ENCODE measurements around the gene ADCK2. TPM values are rescaled to one million over a fixed set of nuclear protein-coding genes. Genes with fewer than 3 reads are reported as not detected.

Gene ADCK2
- total RNA-seq, 1 donor from 2014 or later = 26.9 TPM

DNA sequence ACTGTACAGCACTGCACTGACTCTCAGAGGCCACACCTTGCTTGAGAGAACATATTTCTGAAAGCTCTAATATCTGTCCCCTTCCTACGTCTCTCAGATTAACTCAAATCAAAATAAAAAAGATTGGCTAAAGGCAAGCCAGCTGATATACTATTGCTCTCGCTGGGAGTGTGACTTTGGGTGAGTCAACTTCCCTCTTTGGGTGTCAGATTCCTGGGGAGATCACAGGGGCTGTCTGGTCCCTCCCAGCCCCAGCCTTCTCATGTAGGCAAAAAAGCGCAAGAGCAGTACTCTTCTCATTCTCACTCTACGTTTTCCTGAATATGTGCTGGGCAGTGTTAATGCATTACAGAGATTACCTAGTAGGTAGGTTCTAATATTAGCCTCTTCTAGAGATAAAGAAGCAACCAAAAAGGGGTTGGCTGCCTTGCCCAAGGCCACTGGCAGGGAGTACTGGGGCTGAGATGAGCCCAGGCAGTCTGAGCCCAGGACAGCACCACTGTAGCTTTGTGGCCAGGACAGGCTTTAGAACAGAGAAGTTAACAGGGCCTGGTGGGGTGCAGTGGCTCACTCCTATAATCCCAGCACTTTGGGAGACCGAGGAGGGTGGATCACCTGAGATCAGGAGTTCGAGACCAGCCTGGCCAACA lies 23.1 kb upstream of the ADCK2 start:
- Mint-ChIP-seq H3K4me1 (ENCODE audit: low read depth) (peaks cover 37% of the 10 kb centered on the region), H3K36me3 (ENCODE audit: low read depth) (no peaks in the 10 kb centered on the region), H3K4me3 (ENCODE audit: unreplicated experiment) (no peak overlapping the region), H3K27me3 (ENCODE audit: low read depth) (no peaks in the 10 kb centered on the region), H3K9me3 (ENCODE audit: low read depth) (no peaks in the 10 kb centered on the region), H3K27ac (ENCODE audit: unreplicated experiment) (peak overlapping the region; percentile 27)
- TF ChIP-seq CTCF (IDR thresholded peaks at IDR 0.05) = no peak
- peak; percentile 39 for DNase-seq (ENCODE audit: low spot score)

GRCh38 chr7:140650367-140650766 lies 22.4 kb upstream of the ADCK2 start:
- Mint-ChIP-seq H3K4me3 (ENCODE audit: unreplicated experiment) (no peak overlapping the region), H3K9me3 (ENCODE audit: low read depth) (no peaks in the 10 kb centered on the region), H3K27ac (ENCODE audit: unreplicated experiment) (no peak overlapping the region), H3K36me3 (ENCODE audit: low read depth) (no peaks in the 10 kb centered on the region), H3K4me1 (ENCODE audit: low read depth) (peaks cover 37% of the 10 kb centered on the region), H3K27me3 (ENCODE audit: low read depth) (no peaks in the 10 kb centered on the region)
- TF ChIP-seq CTCF (IDR thresholded peaks at IDR 0.05) = no peak
- DNase-seq (ENCODE audit: low spot score) = peak; percentile 54

DNA sequence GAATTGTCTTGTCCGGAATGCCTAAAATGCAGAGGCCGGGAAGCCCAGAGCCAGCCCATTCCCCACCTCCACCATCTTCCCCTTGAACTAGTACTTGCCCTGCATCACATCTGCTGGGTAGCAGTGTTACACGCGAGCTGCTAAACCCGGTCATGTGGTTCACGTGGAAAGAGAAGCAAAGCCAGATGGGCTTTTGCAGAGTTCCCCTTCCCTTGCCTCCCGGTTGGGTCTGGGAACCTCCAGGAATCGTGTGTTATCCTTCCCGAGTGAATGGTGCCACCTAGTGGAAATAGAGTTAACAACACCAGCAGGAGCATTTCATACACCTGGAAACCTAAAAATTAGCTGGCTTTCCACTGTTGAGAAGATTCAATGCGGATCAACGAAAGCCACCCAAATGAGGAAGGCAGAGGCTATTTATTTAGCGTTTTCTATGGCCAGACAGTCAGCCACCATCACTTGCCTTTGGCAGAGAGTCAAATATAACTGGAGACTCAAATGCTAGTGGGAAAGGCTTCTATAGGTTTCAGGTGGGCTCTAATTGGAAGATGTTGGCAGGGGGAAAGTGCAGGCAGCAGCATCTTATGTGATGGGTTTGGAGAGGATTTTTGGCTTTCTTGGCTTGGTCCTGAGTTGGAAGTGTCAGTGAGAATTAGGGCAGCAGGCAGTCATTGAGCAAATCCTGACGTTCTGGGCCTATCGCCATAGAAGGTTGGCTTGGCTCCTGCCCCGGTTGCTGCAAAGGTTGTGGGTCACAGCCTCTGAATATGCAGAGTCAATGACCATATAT lies 19.2 kb upstream of the ADCK2 start:
- Mint-ChIP-seq H3K4me1 (ENCODE audit: low read depth) (peaks cover 46% of the 10 kb centered on the region), H3K9me3 (ENCODE audit: low read depth) (no peaks in the 10 kb centered on the region), H3K27ac (ENCODE audit: unreplicated experiment) (no peak overlapping the region), H3K36me3 (ENCODE audit: low read depth) (no peaks in the 10 kb centered on the region), H3K4me3 (ENCODE audit: unreplicated experiment) (no peak overlapping the region), H3K27me3 (ENCODE audit: low read depth) (no peaks in the 10 kb centered on the region)
- peak; percentile 39 for DNase-seq (ENCODE audit: low spot score)
- TF ChIP-seq CTCF (IDR thresholded peaks at IDR 0.05) = peak; percentile 96

- Mint-ChIP-seq H3K4me1 (ENCODE audit: low read depth) (peaks cover 46% of the 10 kb centered on the region), H3K9me3 (ENCODE audit: low read depth) (no peaks in the 10 kb centered on the region)
These were observed 18.7 kb upstream of the ADCK2 start for GRCh38 chr7:140654109-140654387.

GRCh38 chr7:140654661-140655060 lies 18.1 kb upstream of the ADCK2 start:
- Mint-ChIP-seq H3K9me3 (ENCODE audit: low read depth) (no peaks in the 10 kb centered on the region), H3K27ac (ENCODE audit: unreplicated experiment) (no peak overlapping the region), H3K4me1 (ENCODE audit: low read depth) (peaks cover 41% of the 10 kb centered on the region), H3K36me3 (ENCODE audit: low read depth) (no peaks in the 10 kb centered on the region), H3K27me3 (ENCODE audit: low read depth) (no peaks in the 10 kb centered on the region), H3K4me3 (ENCODE audit: unreplicated experiment) (no peak overlapping the region)
- no peak for TF ChIP-seq CTCF (IDR thresholded peaks at IDR 0.05)
- no peak for DNase-seq (ENCODE audit: low spot score)

More at GRCh38 chr7:140654109-140654387, 18.7 kb upstream of the ADCK2 start:
- DNase-seq (ENCODE audit: low spot score) = no peak
- H3K27ac Mint-ChIP-seq (ENCODE audit: unreplicated experiment) = no peak overlapping the region
- no peak overlapping the region for H3K4me3 Mint-ChIP-seq (ENCODE audit: unreplicated experiment)
- no peaks in the 10 kb centered on the region for H3K27me3 Mint-ChIP-seq (ENCODE audit: low read depth)
- no peak for TF ChIP-seq CTCF (IDR thresholded peaks at IDR 0.05)
- no peaks in the 10 kb centered on the region for H3K36me3 Mint-ChIP-seq (ENCODE audit: low read depth)

All from chondrocyte (in vitro differentiated cells).